Esophagus squamous epithelium (tissue), 5 donors: Measurements from ENCODE around the gene PRLR. TPM values are rescaled to one million over a fixed set of nuclear protein-coding genes. Genes with fewer than 3 reads are reported as not detected.
"Not testable (repeated sequence)": the region's sequence is repeated elsewhere in the genome, so short reads cannot be mapped to it uniquely, and the experiment has no call there.

Source experiments
- DNase-seq: peaks from one replicate; lab custom pipeline; 2025; lab: John Stamatoyannopoulos, UW
- H3K27ac ChIP-seq, 4 donors: fragments of 200-600 bp; sonication (generic); one replicate each; pipeline ENCODE4 v1.5.1; 2016 to 2019; ENCODE audit warnings: mild to moderate bottlenecking in 1 of 4
- H3K27me3 ChIP-seq, 4 donors: fragments of 200-600 bp; sonication (generic); 1 replicate in 3 of 4; 2 replicates in 1 of 4; pipeline versions ENCODE4 v1.5.1 to v1.6.0; 2017 to 2021; ENCODE audit warnings: antibody characterized with exemption in 1 of 4
- H3K36me3 ChIP-seq, 3 donors: fragments of 200-600 bp; sonication (generic); one replicate each; pipeline ENCODE4 v1.5.1; 2016 to 2019
- H3K4me1 ChIP-seq, 3 donors: fragments of 200-600 bp; sonication (generic); one replicate each; pipeline ENCODE4 v1.5.1; 2017 to 2019
- H3K4me3 ChIP-seq, 4 donors: fragments of 200-600 bp; sonication (generic); 1 replicate in 3 of 4; 2 replicates in 1 of 4; pipeline ENCODE4 v1.5.1; 2016 to 2019; ENCODE audit warnings: mild to moderate bottlenecking in 2 of 4, moderate library complexity in 1 of 4
- H3K9me3 ChIP-seq, 3 donors: fragments of 200-600 bp; sonication (generic); one replicate each; pipeline ENCODE4 v1.5.1; 2016 to 2019
- CTCF ChIP-seq, 6 experiments: fragments of 450-650 bp in 4 of 6; fragments of 200-600 bp in 2 of 6; sonication (generic) in 2 of 6; IDR thresholded peaks; one replicate each; pipeline ENCODE4 v1.5.1; 2016 to 2019; ENCODE audit warnings: antibody characterized with exemption in 6 of 6, mild to moderate bottlenecking in 4 of 6, moderate library complexity in 4 of 6
- POLR2A ChIP-seq, 4 donors: fragments of 450-650 bp; IDR thresholded peaks; one replicate each; pipeline ENCODE4 v1.6.1; 2017; ENCODE audit warnings: antibody characterized with exemption in 4 of 4, mild to moderate bottlenecking in 4 of 4, moderate library complexity in 3 of 4
- WGBS, 2 donors: methylation state at CpG; one replicate each; pipeline ENCODE4 v1.1.5; 2018; 5-methylcytosine and 5-hydroxymethylcytosine counted together
- intact Hi-C: fragments of 100-400 bp; cut with DNase I; formaldehyde crosslinking; loops from one replicate; pipeline ENCODE4 v1.15.0; 2022
- total RNA-seq, 4 donors: library from RNA; depleted of rRNA; stranded (reverse); fragments of >200 nt; gene quantifications; one replicate each; pipeline ENCODE4 v1.1.0, GENCODE V29; 2016
- donor health status: DM: yes; HTN: yes; CAD: no.

Gene PRLR
- total RNA-seq, 4 donors from 2014 or later = 1.5 to 2.8 (median 2.3) TPM

GRCh38 chr5:35192506-35192905, 37.8 kb downstream of the PRLR start:
- intact Hi-C loops = no loop called here
- Histone ChIP-seq H3K9me3 (no peaks in the 10 kb centered on the region), H3K27ac (no peak overlapping the region), H3K36me3 (no peaks in the 10 kb centered on the region), H3K4me3 (no peak overlapping the region), H3K27me3 (peaks cover 0 to 4% (median 0%) of the 10 kb centered on the region in 4 donors), H3K4me1 (peaks cover 0 to 12% (median 0%) of the 10 kb centered on the region in 3 donors)
- no peak for DNase-seq
- WGBS, 2 donors = 92 to 100% methylated on average over 1 of the region's 1 CpG
- no peak for TF ChIP-seq CTCF (IDR thresholded peaks at IDR 0.05)
- no peak for TF ChIP-seq POLR2A (IDR thresholded peaks at IDR 0.05)

GRCh38 chr5:35189801-35190200, 40.5 kb downstream of the PRLR start:
- intact Hi-C loops, H3K36me3 ChIP-seq, H3K4me1 ChIP-seq, H3K9me3 ChIP-seq, H3K4me3 ChIP-seq, H3K27me3 ChIP-seq, DNase-seq, H3K27ac ChIP-seq: not testable (repeated sequence)
- WGBS, 2 donors = 85 to 100% methylated on average over 1 of the region's 2 CpGs

GRCh38 chr5:35188031-35188457, 42.2 kb downstream of the PRLR start:
- 46 to 66% methylated on average over 8 to 9 of the region's 9 CpGs for WGBS, 2 donors
- H3K27ac ChIP-seq = no peak overlapping the region
- H3K27me3 ChIP-seq = peaks cover 0 to 4% (median 0%) of the 10 kb centered on the region in 4 donors
- intact Hi-C loops = no loop called here
- H3K4me3 ChIP-seq = no peak overlapping the region
- H3K36me3 ChIP-seq = no peaks in the 10 kb centered on the region
- no peak for TF ChIP-seq POLR2A (IDR thresholded peaks at IDR 0.05)
- TF ChIP-seq CTCF (IDR thresholded peaks at IDR 0.05) = no peak
- peaks cover 0 to 3% (median 0%) of the 10 kb centered on the region in 3 donors for H3K4me1 ChIP-seq
- no peak for DNase-seq
- H3K9me3 ChIP-seq = no peaks in the 10 kb centered on the region

DNA sequence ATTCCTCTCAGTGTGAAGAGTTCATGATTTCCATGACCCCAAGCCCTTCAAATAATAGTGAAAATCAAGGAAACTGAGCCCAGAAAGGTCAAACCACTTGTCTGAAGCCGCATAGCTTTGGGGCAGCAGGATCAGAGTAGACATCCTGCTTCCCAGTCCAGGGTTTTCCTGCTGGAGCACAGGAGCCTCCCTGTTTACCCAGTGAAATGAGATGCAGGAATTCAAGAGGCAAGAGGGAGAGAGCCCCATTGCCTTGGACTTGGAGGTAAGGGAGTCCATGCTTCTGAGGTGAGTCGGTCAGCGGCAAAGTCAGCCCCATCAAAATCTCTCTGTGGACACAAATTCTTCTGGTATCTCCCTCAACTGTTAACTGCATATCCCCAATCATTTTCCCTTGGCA, 42.7 kb downstream of the PRLR start:
- H3K36me3 ChIP-seq, H3K27ac ChIP-seq, H3K9me3 ChIP-seq, H3K27me3 ChIP-seq, H3K4me3 ChIP-seq, H3K4me1 ChIP-seq, intact Hi-C loops, DNase-seq: not testable (repeated sequence)
- 78 to 85% methylated on average over 3 of the region's 3 CpGs for WGBS, 2 donors

DNA sequence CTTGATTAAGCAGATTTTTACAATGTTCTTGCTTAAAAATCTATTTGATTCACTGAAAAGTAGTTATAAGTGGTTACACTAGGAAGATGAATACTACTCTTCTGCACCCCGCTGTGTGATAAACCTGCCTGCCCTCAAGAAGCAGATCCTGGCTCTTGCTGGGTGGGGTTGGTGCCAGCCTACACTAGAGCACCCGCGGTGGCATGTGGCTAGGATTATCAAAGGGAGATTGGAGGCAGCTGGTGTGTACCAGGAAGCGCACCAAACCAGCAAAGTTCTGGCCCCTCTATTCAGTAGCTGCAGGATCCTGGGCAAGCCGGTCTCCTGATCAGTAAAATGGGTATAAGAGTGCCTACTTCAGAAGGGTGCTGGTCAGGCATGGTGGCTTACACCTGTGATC, 43.5 kb downstream of the PRLR start:
- intact Hi-C loops = no loop called here
- Histone ChIP-seq H3K9me3 (no peaks in the 10 kb centered on the region), H3K27me3 (no peaks in the 10 kb centered on the region), H3K36me3 (no peaks in the 10 kb centered on the region), H3K27ac (no peak overlapping the region), H3K4me1 (peaks cover 0 to 3% (median 0%) of the 10 kb centered on the region in 3 donors), H3K4me3 (no peak overlapping the region)
- TF ChIP-seq CTCF (IDR thresholded peaks at IDR 0.05) = no peak
- TF ChIP-seq POLR2A (IDR thresholded peaks at IDR 0.05) = no peak
- WGBS, 2 donors = 95 to 96% methylated on average over 4 to 5 of the region's 5 CpGs
- DNase-seq = no peak

GRCh38 chr5:35185518-35185917, 44.8 kb downstream of the PRLR start:
- Histone ChIP-seq H3K27ac (no peak overlapping the region), H3K4me3 (no peak overlapping the region), H3K36me3 (no peaks in the 10 kb centered on the region), H3K27me3 (no peaks in the 10 kb centered on the region), H3K4me1 (peaks cover 0 to 3% (median 0%) of the 10 kb centered on the region in 3 donors), H3K9me3 (no peaks in the 10 kb centered on the region)
- 90 to 91% methylated on average over 4 of the region's 4 CpGs for WGBS, 2 donors
- intact Hi-C loops = no loop called here
- DNase-seq = no peak
- TF ChIP-seq CTCF (IDR thresholded peaks at IDR 0.05) (no peak), POLR2A (IDR thresholded peaks at IDR 0.05) (no peak)
